Panc1 (cell line): ENCODE data around the gene UBE2E2. TPM values are rescaled to one million over a fixed set of nuclear protein-coding genes. Genes with fewer than 3 reads are reported as not detected.

Experiments used
- ATAC-seq: fragments of 200-7000 bp; cut with Tn5 transposase; 2 replicates; pipeline ENCODE4 v1.9.1; 2020; ENCODE audit warnings: mild to moderate bottlenecking, moderate library complexity
- BruUV-seq: library from RNA; stranded (reverse); fragments of 400-500 nt; replicated peaks from 2 replicates; lab custom pipeline; 2021; lab: Mats Ljungman, UMichigan
- CTCF ChIA-PET: fragments of 300-600 bp; sonication (Branson Sonifier 250); formaldehyde crosslinking; loops from one replicate; lab custom pipeline; 2022; ENCODE audit warnings: antibody characterized with exemption; lab: Charles Lee
- POLR2A ChIA-PET: fragments of 300-600 bp; sonication (Branson Sonifier 250); formaldehyde crosslinking; loops from one replicate; lab custom pipeline; 2022; ENCODE audit warnings: antibody characterized with exemption; lab: Charles Lee
- DNase-seq: peaks from one replicate; pipeline ENCODE4 v3.0.0-alpha.2; 2010; ENCODE audit warnings: low read depth, low spot score
- H3K27ac ChIP-seq: 2 replicates; pipeline ENCODE4 v1.5.1; 2011; ENCODE audit warnings: mild to moderate bottlenecking, low read length, inconsistent platforms
- H3K27me3 ChIP-seq: fragments of 200-500 bp; sonication (Bioruptor generic); 2 replicates; pipeline ENCODE4 v1.6.0; 2014; ENCODE audit warnings: low read length, inconsistent platforms; ENCODE audit not compliant: control insufficient read depth, insufficient read depth
- H3K36me3 ChIP-seq: fragments of 200-500 bp; sonication (Bioruptor generic); 2 replicates; pipeline ENCODE4 v1.5.1; 2014; ENCODE audit warnings: inconsistent platforms, mild to moderate bottlenecking, low read length, moderate library complexity; ENCODE audit not compliant: control insufficient read depth, insufficient read depth
- H3K4me1 ChIP-seq: 2 replicates; pipeline ENCODE4 v1.5.1; 2011; ENCODE audit warnings: inconsistent platforms, mild to moderate bottlenecking, low read length, moderate library complexity; ENCODE audit not compliant: control insufficient read depth, insufficient read depth
- H3K4me3 ChIP-seq, 2 experiments: 2 replicates each; pipeline ENCODE4 v1.5.1; 2011 to 2012; ENCODE audit warnings: low read depth in 2 of 2, low read length in 2 of 2, mild to moderate bottlenecking in 2 of 2, inconsistent platforms in 1 of 2, moderate library complexity in 1 of 2
- H3K9me3 ChIP-seq: fragments of 200-500 bp; sonication (Bioruptor generic); 2 replicates; pipeline ENCODE4 v1.5.1; 2014; ENCODE audit warnings: low read depth, mild to moderate bottlenecking, inconsistent platforms, low read length, moderate library complexity; ENCODE audit not compliant: control insufficient read depth, insufficient read depth
- CTCF ChIP-seq: fragments of 450-650 bp; IDR thresholded peaks from 2 replicates; pipeline ENCODE4 v1.5.1; 2017; ENCODE audit warnings: mild to moderate bottlenecking
- POLR2AphosphoS5 ChIP-seq: IDR thresholded peaks from 2 replicates; pipeline ENCODE4 v1.6.1; 2012; ENCODE audit warnings: mild to moderate bottlenecking, low read depth, low read length, moderate library complexity
- REST ChIP-seq, 2 experiments: IDR thresholded peaks; 2 replicates each; pipeline ENCODE4 v1.6.1; 2011 to 2012; ENCODE audit warnings: low read depth in 2 of 2, control low read depth in 1 of 2, low read length in 1 of 2, mild to moderate bottlenecking in 1 of 2, moderate library complexity in 1 of 2; ENCODE audit not compliant: insufficient read depth in 1 of 2
- SIN3A ChIP-seq: IDR thresholded peaks from 2 replicates; pipeline ENCODE4 v1.6.1; 2012; ENCODE audit warnings: low read depth, mild to moderate bottlenecking, low read length, moderate library complexity, borderline replicate concordance; ENCODE audit not compliant: insufficient read depth
- TCF7L2 ChIP-seq: IDR thresholded peaks from 2 replicates; pipeline ENCODE4 v1.6.1; 2011; ENCODE audit warnings: mild to moderate bottlenecking, low read depth, low read length, inconsistent platforms
- in situ Hi-C: cut with HindIII; loops from 2 replicates; pipeline ENCODE4 v1.10.0; 2016; ENCODE audit warnings: low sequenced_read_pairs, low pct_unique_long_range_greater_than_20kb
- intact Hi-C: fragments of 100-400 bp; cut with micrococcal nuclease; formaldehyde crosslinking; loops from one replicate; pipeline ENCODE4 v1.10.0; 2022; ENCODE audit not compliant: unreplicated experiment
- total RNA-seq: library from RNA; stranded (reverse); gene quantifications from one replicate; pipeline ENCODE4 v1.2.1, GENCODE V29; 2021; ENCODE audit not compliant: unreplicated experiment

Gene UBE2E2
- total RNA-seq, 1 experiment from 2014 or later, result 38.2 TPM

- ATAC-seq (no peak), DNase-seq (no peak)
- Histone ChIP-seq H3K4me1 (no peaks in the 10 kb centered on the region), H3K27me3 (no peaks in the 10 kb centered on the region), H3K27ac (no peak overlapping the region), H3K36me3 (no peaks in the 10 kb centered on the region), H3K4me3 (no peak overlapping the region), H3K9me3 (peaks cover 13% of the 10 kb centered on the region; the same call in 1 of the 2 replicates)
- intact Hi-C loops (no loop called here), in situ Hi-C loops (no loop called here)
- ChIA-PET CTCF (no interaction called here), POLR2A (interaction anchor here (0.7 kb wide), 1 partner anchor 145 kb away, joined by 3 read pairs; no protein-coding TSS in a partner anchor)
- BruUV-seq, result no TSS peak
- TF ChIP-seq REST (IDR thresholded peaks at IDR 0.05; ENCODE audit: insufficient read depth in 1 of 2, low read depth in 2 of 2, low read length in 1 of 2) (no peak), POLR2AphosphoS5 (no peak), SIN3A (no peak), TCF7L2 (no peak), CTCF (no peak)
Measured at GRCh38 chr3:23474580-23475357, 271.6 kb downstream of the UBE2E2 start.

- ATAC-seq (no peak), DNase-seq (no peak)
- ChIA-PET CTCF (no interaction called here), POLR2A (no interaction called here)
- Histone ChIP-seq H3K27me3 (no peaks in the 10 kb centered on the region), H3K27ac (no peak overlapping the region), H3K4me1 (no peaks in the 10 kb centered on the region), H3K9me3 (peaks cover 13% of the 10 kb centered on the region; the same call in 1 of the 2 replicates), H3K4me3 (no peak overlapping the region), H3K36me3 (no peaks in the 10 kb centered on the region)
- intact Hi-C loops, result no loop called here
- in situ Hi-C loops, result no loop called here
- BruUV-seq, result no TSS peak
- TF ChIP-seq SIN3A (no peak), POLR2AphosphoS5 (no peak), TCF7L2 (no peak), CTCF (no peak), REST (IDR thresholded peaks at IDR 0.05; ENCODE audit: insufficient read depth in 1 of 2, low read depth in 2 of 2, low read length in 1 of 2) (no peak)
Measured at GRCh38 chr3:23475446-23475845, 272.3 kb downstream of the UBE2E2 start.
